Measurements from ENCODE around the gene MTR. TPM values are rescaled to one million over a fixed set of nuclear protein-coding genes. Genes with fewer than 3 reads are reported as not detected.

The MTR gene
- total RNA-seq, 4 donors from 2014 or later: 26.1 to 41.6 (median 32.8) TPM

GRCh38 chr1:236872075-236872666 lies 77.1 kb downstream of the MTR start:
- no peak for TF ChIP-seq CTCF (IDR thresholded peaks at IDR 0.05; ENCODE audit: low read depth)

GRCh38 chr1:236875975-236876374 lies 80.9 kb downstream of the MTR start:
- TF ChIP-seq CTCF (IDR thresholded peaks at IDR 0.05; ENCODE audit: low read depth): no peak

- no peak for TF ChIP-seq CTCF (IDR thresholded peaks at IDR 0.05; ENCODE audit: low read depth)
These were observed 82.6 kb downstream of the MTR start for GRCh38 chr1:236877661-236878060.

- TF ChIP-seq CTCF (IDR thresholded peaks at IDR 0.05; ENCODE audit: low read depth): no peak
These were observed 85.1 kb downstream of the MTR start for GRCh38 chr1:236880209-236880608.

- TF ChIP-seq CTCF (IDR thresholded peaks at IDR 0.05; ENCODE audit: low read depth): no peak
These were observed 87.6 kb downstream of the MTR start for GRCh38 chr1:236882678-236883077.

- no peak for TF ChIP-seq CTCF (IDR thresholded peaks at IDR 0.05; ENCODE audit: low read depth)
These were observed 91.1 kb downstream of the MTR start for GRCh38 chr1:236886199-236886598.

- TF ChIP-seq CTCF (IDR thresholded peaks at IDR 0.05; ENCODE audit: low read depth): no peak
These were observed 92.0 kb downstream of the MTR start for GRCh38 chr1:236887081-236887480.

Measured in subcutaneous adipose tissue (tissue), 4 donors.